Loucy (cell line): ENCODE measurements around the gene GATB.

ENCODE experiments used
- H2AFZ ChIP-seq: fragments of 200-600 bp; sonication (generic); 2 replicates; pipeline ENCODE4 v1.6.0; 2016; ENCODE audit warnings: antibody characterized with exemption, mild to moderate bottlenecking, low read length, moderate library complexity
- H3F3A ChIP-seq: fragments of 200-600 bp; 2 replicates; pipeline ENCODE4 v1.6.0; 2016; ENCODE audit warnings: antibody characterized with exemption, low read depth, mild to moderate bottlenecking
- H3K27me3 ChIP-seq: fragments of 200-600 bp; sonication (generic); 2 replicates; pipeline ENCODE4 v1.6.1; 2014; ENCODE audit warnings: low read length, mild to moderate bottlenecking; ENCODE audit not compliant: insufficient read depth, poor library complexity, severe bottlenecking
- H3K36me3 ChIP-seq: fragments of 200-600 bp; sonication (generic); 2 replicates; pipeline ENCODE4 v1.6.1; 2016; ENCODE audit warnings: low read length; ENCODE audit not compliant: insufficient read depth
- H3K4me1 ChIP-seq: fragments of 200-600 bp; sonication (generic); 2 replicates; pipeline ENCODE4 v1.5.1; 2014; ENCODE audit warnings: low read length, mild to moderate bottlenecking; ENCODE audit not compliant: insufficient read depth, poor library complexity, severe bottlenecking
- H3K4me2 ChIP-seq: fragments of 200-600 bp; sonication (generic); 2 replicates; pipeline ENCODE4 v1.6.0; 2014; ENCODE audit warnings: antibody characterized with exemption, low read length, low read depth, mild to moderate bottlenecking; ENCODE audit not compliant: poor library complexity, severe bottlenecking
- H3K4me3 ChIP-seq: fragments of 200-600 bp; sonication (generic); 2 replicates; pipeline ENCODE4 v1.5.1; 2014; ENCODE audit warnings: low read length, mild to moderate bottlenecking, mixed read lengths; ENCODE audit not compliant: poor library complexity, severe bottlenecking
- H3K79me2 ChIP-seq: fragments of 200-600 bp; sonication (generic); 2 replicates; pipeline ENCODE4 v1.6.1; 2014; ENCODE audit warnings: low read length; ENCODE audit not compliant: insufficient read depth
- H3K9ac ChIP-seq: fragments of 200-600 bp; sonication (generic); 2 replicates; pipeline ENCODE4 v1.6.0; 2014; ENCODE audit warnings: mild to moderate bottlenecking, low read depth, low read length, moderate library complexity; ENCODE audit not compliant: poor library complexity, severe bottlenecking
- H3K9me2 ChIP-seq: fragments of 200-600 bp; sonication (generic); replicated peaks from 2 replicates; pipeline ENCODE4 v1.6.1; 2016; ENCODE audit warnings: low read depth, low read length, mixed read lengths
- H3K9me3 ChIP-seq: fragments of 200-600 bp; sonication (generic); 2 replicates; pipeline ENCODE4 v1.6.1; 2014; ENCODE audit warnings: mild to moderate bottlenecking, antibody characterized with exemption, low read length, low read depth; ENCODE audit not compliant: insufficient read depth
- H4K20me1 ChIP-seq: fragments of 200-600 bp; sonication (generic); 2 replicates; pipeline ENCODE4 v1.6.0; 2014; ENCODE audit warnings: antibody characterized with exemption, low read length, mild to moderate bottlenecking; ENCODE audit not compliant: insufficient read depth, poor library complexity, severe bottlenecking
- EZH2phosphoT487 ChIP-seq: fragments of 200-600 bp; IDR thresholded peaks from 2 replicates; pipeline ENCODE4 v1.6.1; 2018; ENCODE audit warnings: antibody characterized with exemption, mild to moderate bottlenecking, moderate library complexity, borderline replicate concordance
- TF ChIP-seq, protein P1 (sequence below): fragments of 200-600 bp; sonication (generic); conservative IDR thresholded peaks from 2 replicates; pipeline ENCODE4 v1.5.1; 2014; ENCODE audit warnings: mild to moderate bottlenecking, antibody characterized with exemption, low read length

GATB gene

DNA sequence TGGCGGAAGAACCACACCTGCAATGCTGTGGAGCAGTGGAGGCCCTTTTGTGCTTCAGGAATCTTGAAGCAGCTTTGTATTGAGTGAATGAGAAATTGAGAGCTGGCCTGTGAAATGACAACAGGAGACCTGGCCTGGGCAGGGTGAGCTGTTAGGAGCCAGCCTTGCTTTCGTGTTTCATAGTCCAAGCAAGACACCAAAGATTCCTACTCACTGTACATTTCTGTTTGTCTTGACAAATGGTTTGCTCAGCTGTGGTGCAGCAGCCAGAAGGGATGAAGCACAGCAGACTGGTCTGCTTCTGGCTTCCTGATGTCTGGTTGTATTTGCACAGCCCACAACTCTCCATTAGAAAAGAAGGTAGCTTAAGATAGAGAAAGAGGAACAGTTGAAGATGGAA, 96.5 kb downstream of the GATB start:
- TF ChIP-seq, protein P1, sequence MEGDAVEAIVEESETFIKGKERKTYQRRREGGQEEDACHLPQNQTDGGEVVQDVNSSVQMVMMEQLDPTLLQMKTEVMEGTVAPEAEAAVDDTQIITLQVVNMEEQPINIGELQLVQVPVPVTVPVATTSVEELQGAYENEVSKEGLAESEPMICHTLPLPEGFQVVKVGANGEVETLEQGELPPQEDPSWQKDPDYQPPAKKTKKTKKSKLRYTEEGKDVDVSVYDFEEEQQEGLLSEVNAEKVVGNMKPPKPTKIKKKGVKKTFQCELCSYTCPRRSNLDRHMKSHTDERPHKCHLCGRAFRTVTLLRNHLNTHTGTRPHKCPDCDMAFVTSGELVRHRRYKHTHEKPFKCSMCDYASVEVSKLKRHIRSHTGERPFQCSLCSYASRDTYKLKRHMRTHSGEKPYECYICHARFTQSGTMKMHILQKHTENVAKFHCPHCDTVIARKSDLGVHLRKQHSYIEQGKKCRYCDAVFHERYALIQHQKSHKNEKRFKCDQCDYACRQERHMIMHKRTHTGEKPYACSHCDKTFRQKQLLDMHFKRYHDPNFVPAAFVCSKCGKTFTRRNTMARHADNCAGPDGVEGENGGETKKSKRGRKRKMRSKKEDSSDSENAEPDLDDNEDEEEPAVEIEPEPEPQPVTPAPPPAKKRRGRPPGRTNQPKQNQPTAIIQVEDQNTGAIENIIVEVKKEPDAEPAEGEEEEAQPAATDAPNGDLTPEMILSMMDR: no peak
- TF ChIP-seq EZH2phosphoT487: no peak
- H3K9ac ChIP-seq: peak overlapping the region; percentile 2
- peaks cover 54% of the 10 kb centered on the region for H3K4me1 ChIP-seq
- H3K27me3 ChIP-seq: no peaks in the 10 kb centered on the region
- peak overlapping the region; percentile 42 for H2AFZ ChIP-seq
- H4K20me1 ChIP-seq: no peaks in the 10 kb centered on the region
- H3K9me3 ChIP-seq: no peaks in the 10 kb centered on the region
- no peaks in the 10 kb centered on the region for H3K9me2 ChIP-seq
- H3K79me2 ChIP-seq: no peaks in the 10 kb centered on the region
- no peaks in the 10 kb centered on the region for H3K36me3 ChIP-seq
- H3K4me3 ChIP-seq: no peak overlapping the region
- H3F3A ChIP-seq: no peaks in the 10 kb centered on the region
- H3K4me2 ChIP-seq: no peak overlapping the region

DNA sequence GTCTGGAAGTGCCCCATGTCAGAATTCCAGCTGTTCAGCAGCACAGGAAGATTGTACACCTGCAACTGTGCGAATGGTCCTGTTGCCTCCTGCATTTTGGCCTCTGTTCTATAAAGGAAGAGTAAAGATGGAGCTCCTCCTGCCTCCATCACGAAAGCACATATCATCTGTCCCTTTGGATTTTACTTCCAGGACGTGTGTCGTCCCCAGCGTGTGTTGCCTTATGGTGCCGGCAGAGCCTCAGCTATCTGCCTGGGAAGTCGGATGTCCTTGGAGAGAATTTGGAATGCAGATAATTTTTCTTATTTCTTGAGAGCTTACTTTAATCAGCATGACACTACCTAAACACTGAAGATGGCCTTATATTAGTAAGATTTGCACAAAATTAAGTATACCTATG, 97.7 kb downstream of the GATB start:
- peaks cover 56% of the 10 kb centered on the region for H3K4me1 ChIP-seq
- no peak overlapping the region for H3K4me2 ChIP-seq
- H3K9me3 ChIP-seq: no peaks in the 10 kb centered on the region
- no peak overlapping the region for H3K9ac ChIP-seq
- H3K9me2 ChIP-seq: no peaks in the 10 kb centered on the region
- H3K36me3 ChIP-seq: no peaks in the 10 kb centered on the region
- no peaks in the 10 kb centered on the region for H3K79me2 ChIP-seq
- H2AFZ ChIP-seq: no peak overlapping the region
- H4K20me1 ChIP-seq: no peaks in the 10 kb centered on the region
- no peak for TF ChIP-seq EZH2phosphoT487
- TF ChIP-seq, protein P1: no peak
- H3F3A ChIP-seq: no peaks in the 10 kb centered on the region
- H3K27me3 ChIP-seq: no peaks in the 10 kb centered on the region
- H3K4me3 ChIP-seq: no peak overlapping the region

DNA sequence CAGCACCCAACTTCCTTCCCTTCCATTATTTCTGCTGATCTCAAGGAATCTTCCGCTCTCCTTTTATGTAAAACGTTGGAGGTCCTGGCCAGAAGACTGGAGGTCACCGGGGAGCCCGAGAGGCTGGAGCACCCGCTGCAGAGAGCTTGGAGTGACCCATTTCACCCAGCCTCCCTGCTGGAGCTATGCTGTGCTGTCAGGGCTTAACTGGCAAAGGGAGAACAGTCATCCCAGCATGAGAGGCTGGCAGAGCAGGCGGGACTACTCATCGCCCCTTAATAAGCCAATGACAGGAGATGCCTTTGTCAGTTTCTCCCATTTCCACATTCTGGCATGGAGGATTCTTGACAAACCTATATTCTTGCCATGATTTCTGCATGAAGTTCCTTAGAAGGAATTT, 98.9 kb downstream of the GATB start:
- Histone ChIP-seq H3K36me3 (no peaks in the 10 kb centered on the region), H3K9me2 (no peaks in the 10 kb centered on the region), H3F3A (no peaks in the 10 kb centered on the region), H3K9ac (no peak overlapping the region), H3K9me3 (no peaks in the 10 kb centered on the region), H2AFZ (no peak overlapping the region), H3K4me3 (no peak overlapping the region), H3K4me2 (no peak overlapping the region), H4K20me1 (no peaks in the 10 kb centered on the region), H3K27me3 (no peaks in the 10 kb centered on the region), H3K79me2 (no peaks in the 10 kb centered on the region), H3K4me1 (peaks cover 44% of the 10 kb centered on the region)
- no peak for TF ChIP-seq EZH2phosphoT487
- TF ChIP-seq, protein P1: no peak
